ENCODE results near the gene NME2. TPM values are rescaled to one million over a fixed set of nuclear protein-coding genes. Genes with fewer than 3 reads are reported as not detected.

Gene NME2
- total RNA-seq: 606 and 1,008 TPM in 2 replicates

DNA sequence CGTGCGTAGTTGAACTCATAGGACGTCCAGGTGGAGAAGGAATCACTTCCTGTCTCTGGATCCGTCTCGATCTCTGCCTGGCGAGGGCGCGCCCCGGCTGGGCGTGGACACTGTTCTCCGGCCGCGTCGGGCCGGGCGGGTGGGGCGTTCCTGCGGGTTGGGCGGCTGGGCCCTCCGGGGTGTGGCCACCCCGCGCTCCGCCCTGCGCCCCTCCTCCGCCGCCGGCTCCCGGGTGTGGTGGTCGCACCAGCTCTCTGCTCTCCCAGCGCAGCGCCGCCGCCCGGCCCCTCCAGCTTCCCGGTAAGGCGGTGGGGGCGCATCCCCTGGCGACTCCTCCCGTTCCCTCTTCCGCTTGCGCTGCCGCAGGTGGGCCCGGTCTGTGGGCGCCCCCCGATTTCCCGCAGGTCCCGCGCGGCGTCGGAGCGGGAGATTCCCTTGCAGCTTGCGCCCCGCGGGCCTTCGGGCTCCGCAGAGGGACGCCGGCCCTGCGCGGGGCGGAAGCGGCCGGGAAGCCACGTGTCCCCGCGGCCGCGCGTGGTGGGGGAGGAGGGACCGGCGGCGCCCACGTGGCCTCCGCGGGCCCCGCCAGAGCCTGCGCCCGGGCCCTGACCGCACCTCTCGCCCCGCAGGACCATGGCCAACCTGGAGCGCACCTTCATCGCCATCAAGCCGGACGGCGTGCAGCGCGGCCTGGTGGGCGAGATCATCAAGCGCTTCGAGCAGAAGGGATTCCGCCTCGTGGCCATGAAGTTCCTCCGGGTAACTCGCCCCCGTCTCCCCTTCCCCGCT is at the start of gene NME2:
Gene NME2 (plus strand): TSS at position 214 of the 789 bp plus-strand sequence. CDS start 420 bp downstream, at position 634.

DNA sequence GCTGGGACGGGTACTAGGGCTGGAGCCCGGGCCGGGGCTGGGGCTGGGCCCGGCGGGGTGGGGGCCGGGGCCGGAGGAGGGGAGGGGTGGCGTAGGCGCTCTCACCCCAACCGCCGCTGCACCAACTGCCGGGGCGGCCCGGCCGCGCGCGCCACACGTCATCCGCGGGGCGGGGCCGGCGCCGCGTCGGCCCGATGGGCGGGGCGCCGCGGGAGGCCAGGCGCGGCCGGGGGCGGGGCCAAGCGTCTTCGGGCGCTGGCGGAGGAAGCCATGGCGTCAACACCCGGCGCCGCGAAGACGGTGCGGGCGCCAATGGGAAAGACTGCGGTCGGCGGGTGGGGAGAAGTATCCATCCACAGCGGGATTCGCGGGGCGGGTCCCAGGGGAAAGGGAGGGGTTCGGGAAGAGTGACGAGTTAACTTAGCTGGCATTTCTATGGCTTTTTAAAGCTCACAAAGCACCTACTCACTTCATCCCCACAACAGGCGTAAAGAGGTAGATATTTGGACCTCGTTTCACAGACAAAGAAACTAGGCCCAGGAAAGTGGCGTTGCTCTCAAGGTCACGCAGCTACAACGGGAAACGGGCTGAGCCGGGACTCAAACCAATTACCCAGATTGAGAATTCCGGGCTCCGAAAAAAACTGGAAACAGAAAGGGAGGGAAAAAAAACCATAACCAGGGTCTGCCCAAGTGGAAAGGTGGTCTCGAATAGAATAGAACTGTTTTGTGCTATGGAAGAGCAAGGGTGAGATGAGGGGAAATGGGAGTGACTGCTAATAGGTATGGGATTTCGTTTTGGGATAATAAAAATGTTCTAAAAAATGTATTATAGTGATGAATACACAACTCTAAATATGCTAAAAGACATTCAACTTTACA is 45.2 kb upstream of the NME2 start, which contains the start of gene SPAG9:
Gene SPAG9 (minus strand): TSS at position 130 of the 881 bp plus-strand sequence. CDS start 212 bp downstream, outside the sequence.

DNA sequence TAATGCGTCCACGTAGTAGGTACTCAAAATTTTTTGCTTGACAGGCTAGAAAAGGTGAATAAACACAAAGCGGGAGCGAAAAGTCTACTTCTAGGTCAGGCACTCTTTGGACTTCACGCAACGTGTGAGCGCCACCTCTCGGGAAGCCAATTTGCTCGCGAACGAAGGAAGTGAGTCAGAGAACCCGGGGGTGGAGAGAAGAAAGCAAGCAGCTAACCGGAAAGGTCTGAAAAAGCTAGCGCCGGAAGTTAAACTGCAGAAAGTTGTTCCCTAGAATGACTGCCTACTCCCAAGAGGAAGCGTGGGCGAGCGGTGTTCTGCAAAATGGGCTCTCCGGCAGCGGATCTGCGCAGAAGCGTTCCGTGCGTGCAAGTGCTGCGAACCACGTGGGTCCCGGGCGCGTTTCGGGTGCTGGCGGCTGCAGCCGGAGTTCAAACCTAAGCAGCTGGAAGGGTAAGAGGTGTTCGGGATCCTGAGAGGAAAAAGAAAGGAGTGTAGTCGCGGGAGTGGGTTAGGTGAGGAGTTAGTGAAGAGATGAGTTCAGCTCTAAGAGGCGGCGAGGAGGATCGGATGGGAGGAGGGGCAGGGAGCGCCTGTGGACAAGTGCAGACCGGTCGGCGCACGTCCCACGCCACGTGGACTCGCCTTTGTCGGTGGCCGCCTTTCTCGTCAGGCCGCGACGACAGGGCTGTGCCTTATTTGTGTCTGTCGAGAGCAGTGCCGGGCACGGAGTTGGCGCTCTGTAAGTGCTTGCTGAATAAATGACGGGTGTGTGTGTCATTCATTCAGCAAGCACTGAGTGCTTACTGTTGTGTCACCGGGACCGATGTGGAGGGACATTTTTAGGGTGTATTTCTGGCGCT is 12.8 kb upstream of the NME2 start, which contains the start of gene NME1:
Gene NME1 (plus strand): TSS at position 350 of the 863 bp plus-strand sequence. CDS start 2,096 bp downstream, outside the sequence.

Other genes starting within 250 kb of the NME2 start
- gene SPAG9, start 45.5 kb upstream of the NME2 start, total RNA-seq: 33.8 and 34.5 TPM in 2 replicates
- 59.5 and 209 TPM in 2 replicates for gene NME1, start 12.9 kb upstream of the NME2 start, total RNA-seq
- gene MBTD1, start 93.6 kb downstream of the NME2 start, total RNA-seq: 2.3 and 6.2 TPM in 2 replicates
- 16.1 and 23.8 TPM in 2 replicates for gene UTP18, start 94.1 kb downstream of the NME2 start, total RNA-seq